ENCODE measurements around the gene POMC. TPM values are rescaled to one million over a fixed set of nuclear protein-coding genes. Genes with fewer than 3 reads are reported as not detected.
"Not testable (repeated sequence)": the region's sequence is repeated elsewhere in the genome, so short reads cannot be mapped to it uniquely, and the experiment has no call there.

The POMC gene
- total RNA-seq, 4 donors from 2014 or later = 1.4 to 26.9 (median 6.4) TPM

DNA sequence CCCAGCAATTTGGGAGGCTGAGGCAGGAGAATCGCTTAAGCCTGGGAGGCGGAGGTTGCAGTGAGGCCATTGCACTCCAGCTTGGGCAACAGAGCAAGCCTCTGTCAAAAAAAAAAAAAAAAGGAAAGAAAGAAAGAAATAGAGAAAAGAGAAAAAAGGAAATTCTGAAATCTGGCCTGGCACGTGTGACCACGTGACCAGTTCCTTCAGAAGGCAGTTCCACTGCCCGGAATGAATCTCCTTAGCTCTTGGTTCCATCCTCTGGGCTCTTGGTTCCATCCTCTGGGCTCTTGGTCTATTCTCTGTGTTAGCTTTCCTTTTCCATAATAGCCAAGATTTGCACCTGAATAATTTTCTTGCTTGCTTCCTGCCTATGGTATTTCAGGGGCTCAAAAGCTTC lies 5.3 kb upstream of the POMC start:
- Histone ChIP-seq H3K27ac (no peak overlapping the region), H3K9me3 (no peaks in the 10 kb centered on the region), H3K4me1 (no peaks in the 10 kb centered on the region), H3K4me3 (no peak overlapping the region), H3K27me3 (peaks cover 0 to 4% of the 10 kb centered on the region in 2 donors), H3K36me3 (no peaks in the 10 kb centered on the region)
- no peak for DNase-seq
- TF ChIP-seq, protein P1, sequence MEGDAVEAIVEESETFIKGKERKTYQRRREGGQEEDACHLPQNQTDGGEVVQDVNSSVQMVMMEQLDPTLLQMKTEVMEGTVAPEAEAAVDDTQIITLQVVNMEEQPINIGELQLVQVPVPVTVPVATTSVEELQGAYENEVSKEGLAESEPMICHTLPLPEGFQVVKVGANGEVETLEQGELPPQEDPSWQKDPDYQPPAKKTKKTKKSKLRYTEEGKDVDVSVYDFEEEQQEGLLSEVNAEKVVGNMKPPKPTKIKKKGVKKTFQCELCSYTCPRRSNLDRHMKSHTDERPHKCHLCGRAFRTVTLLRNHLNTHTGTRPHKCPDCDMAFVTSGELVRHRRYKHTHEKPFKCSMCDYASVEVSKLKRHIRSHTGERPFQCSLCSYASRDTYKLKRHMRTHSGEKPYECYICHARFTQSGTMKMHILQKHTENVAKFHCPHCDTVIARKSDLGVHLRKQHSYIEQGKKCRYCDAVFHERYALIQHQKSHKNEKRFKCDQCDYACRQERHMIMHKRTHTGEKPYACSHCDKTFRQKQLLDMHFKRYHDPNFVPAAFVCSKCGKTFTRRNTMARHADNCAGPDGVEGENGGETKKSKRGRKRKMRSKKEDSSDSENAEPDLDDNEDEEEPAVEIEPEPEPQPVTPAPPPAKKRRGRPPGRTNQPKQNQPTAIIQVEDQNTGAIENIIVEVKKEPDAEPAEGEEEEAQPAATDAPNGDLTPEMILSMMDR (IDR thresholded peaks at IDR 0.05) = no peak
- no peak for TF ChIP-seq POLR2A (IDR thresholded peaks at IDR 0.05)
- intact Hi-C loops (cut with DNase I; ENCODE audit: low total_unique reads) = no loop called here

DNA sequence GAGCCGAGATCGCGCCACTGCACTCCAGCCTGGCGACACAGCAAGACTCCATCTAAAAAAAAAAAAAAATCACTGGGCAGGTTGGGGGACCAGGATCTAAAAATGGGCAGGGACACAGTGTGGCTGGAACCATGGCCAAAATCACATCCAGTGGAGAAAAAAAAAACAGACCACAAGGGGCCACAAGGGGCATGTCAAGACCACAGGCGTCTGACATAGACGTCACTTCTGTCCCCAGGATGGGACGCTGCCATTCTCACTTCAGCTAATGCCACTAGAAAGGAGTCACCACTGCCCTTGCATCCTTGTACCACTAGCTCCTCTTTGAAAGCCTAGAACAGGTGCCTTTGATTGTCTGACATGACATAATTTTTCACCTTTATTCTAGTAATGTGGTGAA lies 2.5 kb upstream of the POMC start:
- H3K27me3 ChIP-seq = peaks cover 0 to 26% of the 10 kb centered on the region in 2 donors
- no peak for TF ChIP-seq POLR2A (IDR thresholded peaks at IDR 0.05)
- TF ChIP-seq, protein P1 (IDR thresholded peaks at IDR 0.05) = no peak
- no peak for DNase-seq

DNA sequence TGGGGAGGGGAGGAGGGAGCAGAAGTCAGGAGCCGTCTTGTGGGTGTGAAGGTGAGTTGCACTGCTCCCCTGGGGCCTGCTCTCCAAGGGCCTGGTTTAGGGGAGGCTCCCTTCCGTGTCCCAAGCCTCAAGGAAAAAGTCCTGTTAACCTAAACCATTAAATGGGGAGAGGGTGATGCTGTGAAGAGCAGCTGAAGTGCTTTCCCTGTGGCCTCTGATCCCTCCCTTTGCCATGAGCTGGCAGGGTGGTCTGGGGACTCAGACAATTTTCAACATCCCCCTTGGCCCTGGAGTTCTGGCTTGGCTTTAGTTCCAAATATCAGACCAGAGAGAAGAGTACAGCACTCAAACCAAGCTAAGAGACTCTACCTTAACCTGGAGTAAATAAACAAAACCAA lies 692 bp upstream of the POMC start:
- no peaks in the 10 kb centered on the region for H3K9me3 ChIP-seq
- no peak for DNase-seq
- H3K36me3 ChIP-seq = no peaks in the 10 kb centered on the region
- no peak overlapping the region for H3K4me3 ChIP-seq
- H3K4me1 ChIP-seq = no peaks in the 10 kb centered on the region
- intact Hi-C loops (cut with DNase I; ENCODE audit: low total_unique reads) = no loop called here
- TF ChIP-seq, protein P1 (IDR thresholded peaks at IDR 0.05) = no peak
- TF ChIP-seq POLR2A (IDR thresholded peaks at IDR 0.05) = no peak
- H3K27ac ChIP-seq = no peak overlapping the region
- peaks cover 0 to 26% of the 10 kb centered on the region in 2 donors for H3K27me3 ChIP-seq

More for the DNA sequence above, 2.5 kb upstream of the POMC start:
- H3K27ac ChIP-seq = no peak overlapping the region
- intact Hi-C loops (cut with DNase I; ENCODE audit: low total_unique reads) = no loop called here
- H3K4me1 ChIP-seq = no peaks in the 10 kb centered on the region
- H3K4me3 ChIP-seq = no peak overlapping the region
- no peaks in the 10 kb centered on the region for H3K9me3 ChIP-seq
- H3K36me3 ChIP-seq = no peaks in the 10 kb centered on the region

DNA sequence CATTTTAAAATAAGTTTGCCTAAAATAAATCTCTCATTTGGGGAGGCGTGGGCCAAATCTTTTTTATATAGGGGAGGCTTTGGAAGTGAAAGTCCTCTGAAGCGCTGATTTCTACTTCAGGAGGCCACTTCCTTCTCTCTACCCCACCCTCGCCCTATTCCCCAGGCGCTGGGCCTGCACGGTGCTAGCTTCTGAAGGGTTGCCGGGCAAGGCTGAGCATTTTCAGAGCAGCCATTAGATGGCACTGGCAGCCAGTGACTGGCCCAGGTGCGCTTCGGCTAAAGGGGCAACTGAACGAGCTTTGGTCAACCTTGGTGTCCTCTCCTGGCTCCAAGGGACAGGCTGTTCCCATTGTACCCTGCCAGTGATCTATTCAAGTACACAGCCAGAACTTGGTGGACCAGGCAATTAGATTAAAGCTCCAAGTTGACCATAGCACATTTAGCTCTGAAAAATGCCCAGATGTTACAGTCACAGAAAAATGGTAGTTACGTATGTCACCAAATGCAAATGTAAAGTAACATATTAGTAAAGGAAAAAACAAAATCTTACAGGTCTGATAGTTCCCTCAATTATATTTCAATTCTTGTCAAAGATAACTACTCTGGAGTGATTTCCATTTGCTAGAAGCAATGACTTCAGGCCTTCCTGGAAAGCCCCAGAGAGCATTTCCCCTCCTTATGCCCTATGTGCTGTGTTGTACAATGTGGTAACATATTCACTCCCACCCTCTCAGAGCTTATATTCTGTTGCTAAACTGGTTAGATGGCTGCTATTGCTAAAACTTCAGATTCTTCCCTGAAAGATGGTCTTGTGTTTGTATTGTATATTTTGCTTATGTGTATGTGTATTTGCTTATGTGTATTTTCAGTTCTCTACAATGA lies 2.1 kb downstream of the POMC start:
- Histone ChIP-seq H3K9me3 (no peaks in the 10 kb centered on the region), H3K27me3 (peaks cover 0 to 26% of the 10 kb centered on the region in 2 donors)

DNA sequence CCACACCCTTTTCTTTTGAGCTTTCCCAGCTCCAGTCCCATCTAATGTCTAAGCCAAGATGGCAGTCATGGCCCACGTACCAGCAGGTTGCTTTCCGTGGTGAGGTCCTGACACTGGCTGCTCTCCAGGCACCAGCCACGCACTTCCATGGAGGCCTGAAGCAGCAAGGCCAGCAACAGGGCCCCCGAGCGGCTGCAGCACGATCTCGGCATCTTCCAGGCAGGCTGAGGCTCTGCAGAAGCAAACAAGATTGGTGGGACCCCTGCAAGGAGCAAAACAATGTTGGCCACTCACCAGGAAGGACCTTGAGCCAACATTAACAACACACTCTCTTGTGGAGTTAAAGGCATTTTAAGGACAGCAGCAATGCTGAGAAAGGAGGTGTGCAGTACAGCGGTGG lies 3.8 kb downstream of the POMC start:
- intact Hi-C loops (cut with DNase I; ENCODE audit: low total_unique reads) = no loop called here
- no peaks in the 10 kb centered on the region for H3K4me1 ChIP-seq
- no peak for DNase-seq
- TF ChIP-seq, protein P1 (IDR thresholded peaks at IDR 0.05) = no peak
- TF ChIP-seq POLR2A (IDR thresholded peaks at IDR 0.05) = no peak
- H3K9me3 ChIP-seq = no peaks in the 10 kb centered on the region
- H3K27me3 ChIP-seq = peaks cover 0 to 26% of the 10 kb centered on the region in 2 donors
- no peak overlapping the region for H3K27ac ChIP-seq
- no peaks in the 10 kb centered on the region for H3K36me3 ChIP-seq
- no peak overlapping the region for H3K4me3 ChIP-seq

More for the DNA sequence above, 2.1 kb downstream of the POMC start:
- Histone ChIP-seq H3K36me3 (no peaks in the 10 kb centered on the region), H3K4me1 (no peaks in the 10 kb centered on the region), H3K4me3 (no peak overlapping the region), H3K27ac (no peak overlapping the region)
- TF ChIP-seq, protein P1 (IDR thresholded peaks at IDR 0.05) = no peak
- TF ChIP-seq POLR2A (IDR thresholded peaks at IDR 0.05) = no peak
- intact Hi-C loops (cut with DNase I; ENCODE audit: low total_unique reads) = no loop called here
- DNase-seq = no peak

DNA sequence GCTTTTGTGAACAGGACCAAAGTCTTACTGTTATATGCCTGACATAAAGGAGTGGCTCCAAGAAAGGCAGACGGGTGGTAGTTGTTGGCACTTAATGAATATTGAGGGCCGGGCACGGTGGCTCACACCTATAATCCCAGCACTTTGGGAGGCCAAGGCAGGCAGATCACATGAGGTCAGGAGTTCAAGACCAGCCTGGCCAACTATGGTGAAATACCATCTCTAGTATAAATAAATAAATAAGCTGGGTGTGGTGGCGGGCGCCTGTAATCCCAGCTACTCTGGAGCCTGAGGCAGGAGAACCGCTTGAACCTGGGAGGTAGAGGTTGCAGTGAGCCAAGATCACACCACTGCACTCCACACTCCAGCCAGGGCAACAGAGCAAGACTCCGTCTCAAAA lies 6.3 kb downstream of the POMC start:
- DNase-seq; H3K36me3 ChIP-seq; H3K9me3 ChIP-seq; H3K4me3 ChIP-seq; H3K27me3 ChIP-seq; H3K27ac ChIP-seq; H3K4me1 ChIP-seq; intact Hi-C loops (cut with DNase I; ENCODE audit: low total_unique reads): not testable (repeated sequence)
